GM12878 (cell line): ENCODE data around the gene RPL21.

Experiments used
- BCL3 ChIP-seq: IDR thresholded peaks from 2 replicates; pipeline ENCODE4 v1.6.1; 2011; ENCODE audit warnings: borderline replicate concordance, low read depth, mild to moderate bottlenecking, moderate library complexity, low read length; ENCODE audit not compliant: insufficient read depth, poor library complexity, severe bottlenecking
- CTCF ChIP-seq, 3 experiments: IDR thresholded peaks in 2 of 3; conservative IDR thresholded peaks in 1 of 3; 2 replicates each; pipeline ENCODE4 v1.5.1; 2011; ENCODE audit warnings: low read depth in 3 of 3, low read length in 3 of 3, mild to moderate bottlenecking in 3 of 3, control low read depth in 2 of 3, moderate library complexity in 2 of 3, inconsistent platforms in 1 of 3, mixed read lengths in 1 of 3; ENCODE audit not compliant: control insufficient read depth in 2 of 3, insufficient read depth in 1 of 3; ENCODE audit errors: extremely low read depth in 1 of 3
- POLR2AphosphoS5 ChIP-seq: IDR thresholded peaks from 2 replicates; pipeline ENCODE4 v1.6.1; 2011; ENCODE audit warnings: mild to moderate bottlenecking, low read length, inconsistent platforms
- RAD51 ChIP-seq: fragments of 450-650 bp; IDR thresholded peaks from 2 replicates; pipeline ENCODE4 v1.6.1; 2016; ENCODE audit warnings: moderate library complexity, mild to moderate bottlenecking, inconsistent platforms
- RCOR1 ChIP-seq: conservative IDR thresholded peaks from 2 replicates; pipeline ENCODE4 v1.6.1; 2012; ENCODE audit warnings: low read depth, low read length, improper control_type of control experiment
- SUZ12 ChIP-seq: fragments of 200-600 bp; sonication (generic); IDR thresholded peaks from one replicate; pipeline ENCODE4 v1.6.1; 2018; ENCODE audit warnings: antibody characterized with exemption, mild to moderate bottlenecking; ENCODE audit not compliant: unreplicated experiment
- ZNF24 ChIP-seq: fragments of 450-650 bp; IDR thresholded peaks from 2 replicates; pipeline ENCODE4 v1.6.1; 2017; ENCODE audit warnings: antibody characterized with exemption, mild to moderate bottlenecking
- ZZZ3 ChIP-seq: IDR thresholded peaks from 2 replicates; pipeline ENCODE4 v1.6.1; 2011; ENCODE audit warnings: low read depth; ENCODE audit not compliant: control insufficient read depth, insufficient read length
- TF ChIP-seq, protein P1 (sequence below): IDR thresholded peaks from 2 replicates; pipeline ENCODE4 v1.6.1; 2012; ENCODE audit warnings: low read length, inconsistent platforms
- TF ChIP-seq, protein P2 (sequence below): IDR thresholded peaks from 2 replicates; pipeline ENCODE4 v1.6.1; 2012; ENCODE audit warnings: low read depth, low read length, improper control_type of control experiment

DNA sequence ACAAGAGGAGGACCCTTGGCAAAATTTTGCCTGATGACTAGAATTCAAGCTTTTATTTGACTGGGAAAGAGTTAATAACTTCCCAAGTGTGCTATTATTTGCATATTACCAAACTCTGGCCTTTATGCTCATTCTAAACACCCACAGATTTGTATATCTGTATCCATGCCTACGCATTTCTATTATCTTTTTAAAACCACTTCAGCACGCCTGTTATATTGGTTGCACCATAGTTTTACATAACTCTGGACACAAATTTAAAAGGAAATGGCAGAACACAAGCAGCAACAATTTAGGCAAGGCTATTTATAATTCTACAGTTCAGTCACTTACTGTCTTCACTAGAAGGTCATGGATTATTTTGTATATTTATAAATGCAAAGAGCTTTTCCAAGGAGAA is 15.6 kb downstream of the RPL21 start:
- TF ChIP-seq BCL3, result no peak
- no peak for TF ChIP-seq CTCF (IDR thresholded peaks at IDR 0.05 in 2 of 3, conservative IDR thresholded peaks at IDR 0.05 in 1 of 3; ENCODE audit: control insufficient read depth in 2 of 3, extremely low read depth in 1 of 3, insufficient read depth in 1 of 3, low read depth in 3 of 3, low read length in 3 of 3)
- TF ChIP-seq ZNF24, result no peak
- TF ChIP-seq SUZ12, result no peak
- no peak for TF ChIP-seq RCOR1
- no peak for TF ChIP-seq RAD51
- TF ChIP-seq, protein P1, sequence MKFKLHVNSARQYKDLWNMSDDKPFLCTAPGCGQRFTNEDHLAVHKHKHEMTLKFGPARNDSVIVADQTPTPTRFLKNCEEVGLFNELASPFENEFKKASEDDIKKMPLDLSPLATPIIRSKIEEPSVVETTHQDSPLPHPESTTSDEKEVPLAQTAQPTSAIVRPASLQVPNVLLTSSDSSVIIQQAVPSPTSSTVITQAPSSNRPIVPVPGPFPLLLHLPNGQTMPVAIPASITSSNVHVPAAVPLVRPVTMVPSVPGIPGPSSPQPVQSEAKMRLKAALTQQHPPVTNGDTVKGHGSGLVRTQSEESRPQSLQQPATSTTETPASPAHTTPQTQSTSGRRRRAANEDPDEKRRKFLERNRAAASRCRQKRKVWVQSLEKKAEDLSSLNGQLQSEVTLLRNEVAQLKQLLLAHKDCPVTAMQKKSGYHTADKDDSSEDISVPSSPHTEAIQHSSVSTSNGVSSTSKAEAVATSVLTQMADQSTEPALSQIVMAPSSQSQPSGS, result no peak
- TF ChIP-seq POLR2AphosphoS5, result no peak
- no peak for TF ChIP-seq ZZZ3
- TF ChIP-seq, protein P2, sequence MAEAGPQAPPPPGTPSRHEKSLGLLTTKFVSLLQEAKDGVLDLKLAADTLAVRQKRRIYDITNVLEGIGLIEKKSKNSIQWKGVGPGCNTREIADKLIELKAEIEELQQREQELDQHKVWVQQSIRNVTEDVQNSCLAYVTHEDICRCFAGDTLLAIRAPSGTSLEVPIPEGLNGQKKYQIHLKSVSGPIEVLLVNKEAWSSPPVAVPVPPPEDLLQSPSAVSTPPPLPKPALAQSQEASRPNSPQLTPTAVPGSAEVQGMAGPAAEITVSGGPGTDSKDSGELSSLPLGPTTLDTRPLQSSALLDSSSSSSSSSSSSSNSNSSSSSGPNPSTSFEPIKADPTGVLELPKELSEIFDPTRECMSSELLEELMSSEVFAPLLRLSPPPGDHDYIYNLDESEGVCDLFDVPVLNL, result no peak
